ENCODE results near the gene SMPD3. TPM values are rescaled to one million over a fixed set of nuclear protein-coding genes. Genes with fewer than 3 reads are reported as not detected.
A peak's percentile ranks its signal among the peaks of the same experiment; 100 is the strongest.

The SMPD3 gene
- total and polyA plus RNA-seq, 9 donors = 0.40 to 31.4 (median 2.2) TPM

- no peak overlapping the region for H3K27ac ChIP-seq
- intact Hi-C loops (cut with DNase I) = loop anchor here in 2 of 4 donors (10.0 kb wide), 1 partner anchor 146 kb away; no protein-coding TSS in a partner anchor
- no peaks in the 10 kb centered on the region for H3K9me3 ChIP-seq
- no peaks in the 10 kb centered on the region for H3K27me3 ChIP-seq
- TF ChIP-seq CTCF (IDR thresholded peaks at IDR 0.05) = no peak
- no peak for TF ChIP-seq POLR2A (IDR thresholded peaks at IDR 0.05)
- TF ChIP-seq EP300 (IDR thresholded peaks at IDR 0.05) = no peak
- H3K4me3 ChIP-seq = no peak overlapping the region
- DNase-seq = no peak
- no peaks in the 10 kb centered on the region for H3K36me3 ChIP-seq
- no peaks in the 10 kb centered on the region for H3K4me1 ChIP-seq (ENCODE audit: insufficient read depth)
- WGBS, 3 donors = 85 to 89% (median 85%) methylated on average over 12 of the region's 12 CpGs
Observed at GRCh38 chr16:68368301-68368888, 79.9 kb downstream of the SMPD3 start.

- no peak for DNase-seq
- H3K27ac ChIP-seq = no peak overlapping the region
- no peaks in the 10 kb centered on the region for H3K27me3 ChIP-seq
- no peak for TF ChIP-seq CTCF (IDR thresholded peaks at IDR 0.05)
- no peaks in the 10 kb centered on the region for H3K4me1 ChIP-seq (ENCODE audit: insufficient read depth)
- WGBS, 3 donors = 83 to 89% (median 85%) methylated on average over 14 of the region's 14 CpGs
- intact Hi-C loops (cut with DNase I) = loop anchor here in 2 of 4 donors (10.0 kb wide), 1 partner anchor 147 kb away; no protein-coding TSS in a partner anchor
- no peaks in the 10 kb centered on the region for H3K36me3 ChIP-seq
- no peak overlapping the region for H3K4me3 ChIP-seq
- no peaks in the 10 kb centered on the region for H3K9me3 ChIP-seq
Observed at GRCh38 chr16:68367891-68368290, 80.4 kb downstream of the SMPD3 start.

- Histone ChIP-seq H3K9me3 (no peaks in the 10 kb centered on the region), H3K4me3 (no peak overlapping the region), H3K4me1 (ENCODE audit: insufficient read depth) (no peaks in the 10 kb centered on the region), H3K27me3 (no peaks in the 10 kb centered on the region), H3K36me3 (no peaks in the 10 kb centered on the region), H3K27ac (no peak overlapping the region)
- no peak for TF ChIP-seq CTCF (IDR thresholded peaks at IDR 0.05)
- no peak for TF ChIP-seq EP300 (IDR thresholded peaks at IDR 0.05)
- no peak for TF ChIP-seq POLR2A (IDR thresholded peaks at IDR 0.05)
- no peak for DNase-seq
- 79 to 82% (median 81%) methylated on average over 20 of the region's 20 CpGs for WGBS, 3 donors
- intact Hi-C loops (cut with DNase I) = loop anchor here in 2 of 4 donors (10.0 kb wide), 1 partner anchor 147 kb away; no protein-coding TSS in a partner anchor
Observed at GRCh38 chr16:68367440-68367839, 80.9 kb downstream of the SMPD3 start.

GRCh38 chr16:68367030-68367429 lies 81.3 kb downstream of the SMPD3 start:
- no peak overlapping the region for H3K27ac ChIP-seq
- TF ChIP-seq CTCF (IDR thresholded peaks at IDR 0.05) (peak in 1 of 3 donors; percentile 30), EP300 (IDR thresholded peaks at IDR 0.05) (no peak), POLR2A (IDR thresholded peaks at IDR 0.05) (no peak)
- 38 to 40% (median 40%) methylated on average over 13 of the region's 13 CpGs for WGBS, 3 donors
- H3K4me3 ChIP-seq = no peak overlapping the region
- H3K9me3 ChIP-seq = no peaks in the 10 kb centered on the region
- DNase-seq = peak in 1 of 5 donors; percentile 47
- H3K27me3 ChIP-seq = no peaks in the 10 kb centered on the region
- no peaks in the 10 kb centered on the region for H3K36me3 ChIP-seq
- intact Hi-C loops (cut with DNase I) = loop anchor here in 2 of 4 donors (10.0 kb wide), 1 partner anchor 148 kb away; no protein-coding TSS in a partner anchor
- no peaks in the 10 kb centered on the region for H3K4me1 ChIP-seq (ENCODE audit: insufficient read depth)
